Breast epithelium (tissue), 4 donors: Measurements from ENCODE around the gene CNTNAP5. TPM values are rescaled to one million over a fixed set of nuclear protein-coding genes. Genes with fewer than 3 reads are reported as not detected.

Source experiments
- DNase-seq, 2 donors: peaks; one replicate each; pipeline ENCODE4 v3.0.0-alpha.2; 2019; ENCODE audit warnings: low spot score in 2 of 2
- H3K27ac ChIP-seq, 2 donors: fragments of 200-600 bp; sonication (generic) in 1 of 2; one replicate each; pipeline ENCODE4 v1.5.1; 2016 to 2019; ENCODE audit warnings: mild to moderate bottlenecking in 1 of 2
- H3K27me3 ChIP-seq, 2 donors: fragments of 200-600 bp; sonication (generic) in 1 of 2; one replicate each; pipeline versions ENCODE4 v1.5.1 to v1.6.0; 2017 to 2019; ENCODE audit warnings: control low read depth in 1 of 2, mild to moderate bottlenecking in 1 of 2
- H3K36me3 ChIP-seq: fragments of 200-600 bp; one replicate; pipeline ENCODE4 v1.5.1; 2019
- H3K4me1 ChIP-seq, 2 donors: fragments of 200-600 bp; sonication (generic); one replicate each; pipeline ENCODE4 v1.5.1; 2016 to 2019; ENCODE audit warnings: control low read depth in 1 of 2
- H3K4me3 ChIP-seq, 3 donors: fragments of 200-600 bp; sonication (generic); 1 replicate in 2 of 3; 2 replicates in 1 of 3; pipeline ENCODE4 v1.5.1; 2016 to 2019; ENCODE audit warnings: mild to moderate bottlenecking in 3 of 3, moderate library complexity in 2 of 3
- H3K9me3 ChIP-seq, 2 donors: fragments of 200-600 bp; sonication (generic) in 1 of 2; one replicate each; pipeline ENCODE4 v1.5.1; 2016 to 2019; ENCODE audit warnings: control low read depth in 1 of 2
- CTCF ChIP-seq, 3 donors: fragments of 450-650 bp; IDR thresholded peaks; one replicate each; pipeline ENCODE4 v1.5.1; 2016 to 2017; ENCODE audit warnings: antibody characterized with exemption in 3 of 3, mild to moderate bottlenecking in 3 of 3, moderate library complexity in 3 of 3
- POLR2A ChIP-seq: fragments of 450-650 bp; IDR thresholded peaks from one replicate; pipeline ENCODE4 v1.6.1; 2016; ENCODE audit warnings: antibody characterized with exemption, mild to moderate bottlenecking, moderate library complexity
- POLR2AphosphoS5 ChIP-seq, 3 donors: sonication (generic); formaldehyde crosslinking; IDR thresholded peaks; one replicate each; pipeline ENCODE4 v1.6.1; 2017; ENCODE audit warnings: antibody characterized with exemption in 3 of 3
- intact Hi-C: fragments of 100-400 bp; cut with DNase I; formaldehyde crosslinking; loops from one replicate; pipeline ENCODE4 v1.15.1; 2023; ENCODE audit warnings: low total_unique reads
- total RNA-seq, 3 donors: library from RNA; depleted of rRNA; stranded (reverse); fragments of >200 nt; gene quantifications; one replicate each; pipeline ENCODE4 v1.1.0, GENCODE V29; 2016

CNTNAP5 gene
- total RNA-seq, 3 donors from 2014 or later, result 0.66 TPM; not detected in 2

GRCh38 chr2:124838406-124838805, 813.3 kb downstream of the CNTNAP5 start:
- no peak overlapping the region for H3K27ac ChIP-seq
- H3K4me3 ChIP-seq, result no peak overlapping the region
- no peaks in the 10 kb centered on the region for H3K36me3 ChIP-seq
- H3K4me1 ChIP-seq, result no peaks in the 10 kb centered on the region
- intact Hi-C loops, result no loop called here
- H3K9me3 ChIP-seq, result no peaks in the 10 kb centered on the region
- DNase-seq, result no peak
- H3K27me3 ChIP-seq, result no peaks in the 10 kb centered on the region
- TF ChIP-seq POLR2A (no peak), CTCF (IDR thresholded peaks at IDR 0.05) (no peak), POLR2AphosphoS5 (IDR thresholded peaks at IDR 0.05) (no peak)

DNA sequence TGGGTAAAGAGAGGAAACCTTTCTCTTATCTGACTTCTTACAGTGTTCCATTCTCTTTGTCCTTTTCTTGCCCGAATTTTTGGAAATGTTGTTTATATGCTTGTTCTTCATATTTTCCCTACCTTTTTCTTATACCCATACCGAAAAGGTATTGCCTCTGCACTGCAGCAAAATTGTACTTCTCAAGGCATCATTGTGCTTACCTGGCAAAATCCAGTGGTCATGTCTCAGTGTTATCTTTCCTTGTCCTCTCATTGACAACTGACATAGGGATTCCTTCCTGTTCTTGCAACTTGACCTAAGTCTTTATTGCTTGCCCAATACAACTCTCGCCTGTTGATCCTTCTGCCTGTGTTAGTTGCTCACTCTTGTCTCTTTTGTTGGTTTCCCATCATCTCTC, 842.2 kb downstream of the CNTNAP5 start:
- intact Hi-C loops, result no loop called here
- H3K27ac ChIP-seq, result no peak overlapping the region
- H3K9me3 ChIP-seq, result no peaks in the 10 kb centered on the region
- DNase-seq, result no peak
- H3K36me3 ChIP-seq, result no peaks in the 10 kb centered on the region
- no peak overlapping the region for H3K4me3 ChIP-seq
- H3K4me1 ChIP-seq, result no peaks in the 10 kb centered on the region
- no peaks in the 10 kb centered on the region for H3K27me3 ChIP-seq
- TF ChIP-seq POLR2AphosphoS5 (IDR thresholded peaks at IDR 0.05), result no peak
- TF ChIP-seq CTCF (IDR thresholded peaks at IDR 0.05), result no peak
- no peak for TF ChIP-seq POLR2A

GRCh38 chr2:124874219-124874618, 849.1 kb downstream of the CNTNAP5 start:
- Histone ChIP-seq H3K27me3 (no peaks in the 10 kb centered on the region), H3K27ac (no peak overlapping the region), H3K9me3 (no peaks in the 10 kb centered on the region), H3K4me1 (no peaks in the 10 kb centered on the region), H3K36me3 (no peaks in the 10 kb centered on the region), H3K4me3 (no peak overlapping the region)
- intact Hi-C loops, result no loop called here
- no peak for DNase-seq
- TF ChIP-seq POLR2AphosphoS5 (IDR thresholded peaks at IDR 0.05) (no peak), POLR2A (no peak), CTCF (IDR thresholded peaks at IDR 0.05) (no peak)

GRCh38 chr2:124874676-124875075, 849.6 kb downstream of the CNTNAP5 start:
- Histone ChIP-seq H3K9me3 (no peaks in the 10 kb centered on the region), H3K27me3 (no peaks in the 10 kb centered on the region), H3K4me3 (no peak overlapping the region), H3K27ac (no peak overlapping the region), H3K4me1 (no peaks in the 10 kb centered on the region), H3K36me3 (no peaks in the 10 kb centered on the region)
- no peak for DNase-seq
- TF ChIP-seq POLR2A (no peak), CTCF (IDR thresholded peaks at IDR 0.05) (no peak), POLR2AphosphoS5 (IDR thresholded peaks at IDR 0.05) (no peak)
- intact Hi-C loops, result no loop called here

- H3K36me3 ChIP-seq, result no peaks in the 10 kb centered on the region
- no peaks in the 10 kb centered on the region for H3K4me1 ChIP-seq
- intact Hi-C loops, result no loop called here
- no peak for DNase-seq
- no peak overlapping the region for H3K4me3 ChIP-seq
- no peaks in the 10 kb centered on the region for H3K9me3 ChIP-seq
- no peak overlapping the region for H3K27ac ChIP-seq
- TF ChIP-seq POLR2A, result no peak
- no peak for TF ChIP-seq CTCF (IDR thresholded peaks at IDR 0.05)
- no peak for TF ChIP-seq POLR2AphosphoS5 (IDR thresholded peaks at IDR 0.05)
- no peaks in the 10 kb centered on the region for H3K27me3 ChIP-seq
Observed at GRCh38 chr2:124875627-124876244, 850.6 kb downstream of the CNTNAP5 start.
